Kidney (tissue), 14 donors: Measurements from ENCODE around the gene CGA. TPM values are rescaled to one million over a fixed set of nuclear protein-coding genes. Genes with fewer than 3 reads are reported as not detected.

Experiments
- DNase-seq, 5 donors: peaks; one replicate each; pipeline ENCODE4 v3.0.0-alpha.2; 2013 to 2020
- FAIRE-seq: peaks from 2 replicates; lab custom pipeline; 2012; peaks lifted over from hg19 to GRCh38; lab: Jason Lieb, UNC
- H3K27ac ChIP-seq, 2 donors: one replicate each; pipeline ENCODE4 v1.7.0; 2013; ENCODE audit warnings: low read depth in 2 of 2, low read length in 2 of 2, inconsistent platforms in 1 of 2
- H3K27me3 ChIP-seq: one replicate; pipeline ENCODE4 v1.7.1; 2013; ENCODE audit warnings: low read length, inconsistent platforms; ENCODE audit not compliant: control insufficient read depth, insufficient read depth
- H3K36me3 ChIP-seq, 3 donors: one replicate each; pipeline versions ENCODE4 v1.7.0 to v1.7.1; 2013; ENCODE audit warnings: low read length in 3 of 3, control low read depth in 1 of 3, inconsistent platforms in 1 of 3; ENCODE audit not compliant: insufficient read depth in 3 of 3, control insufficient read depth in 2 of 3
- H3K4me1 ChIP-seq, 3 donors: one replicate each; pipeline versions ENCODE4 v1.7.0 to v1.7.1; 2013; ENCODE audit warnings: low read length in 3 of 3, inconsistent platforms in 1 of 3, low read depth in 1 of 3; ENCODE audit not compliant: control insufficient read depth in 2 of 3, insufficient read depth in 2 of 3
- H3K4me3 ChIP-seq, 3 donors: one replicate each; pipeline versions ENCODE4 v1.7.0 to v1.8.1; 2013; ENCODE audit warnings: low read length in 3 of 3, control low read depth in 1 of 3, inconsistent platforms in 1 of 3
- H3K9ac ChIP-seq, 3 donors: one replicate each; pipeline versions ENCODE4 v1.7.0 to v1.7.1; 2013; ENCODE audit warnings: low read length in 3 of 3, control low read depth in 1 of 3, inconsistent platforms in 1 of 3
- H3K9me3 ChIP-seq, 3 donors: one replicate each; pipeline versions ENCODE4 v1.7.0 to v1.7.1; 2013; ENCODE audit warnings: low read length in 3 of 3, control low read depth in 1 of 3, inconsistent platforms in 1 of 3; ENCODE audit not compliant: control insufficient read depth in 2 of 3, insufficient read depth in 1 of 3
- intact Hi-C: fragments of 100-400 bp; cut with DNase I; formaldehyde crosslinking; loops from one replicate; pipeline ENCODE4 v1.11.1; 2022
- polyA plus RNA-seq: library from polyadenylated mRNA; stranded (reverse); fragments of 350-450 nt; fragmentation: Illumina TruSeq; extraction: RNeasy Lipid Tissue Mini Kit (QIAGEN cat#74804); gene quantifications from one replicate; pipeline ENCODE4 v1.2.3, GENCODE V29; 2014; ENCODE audit warnings: low read depth, low replicate concordance; ENCODE audit not compliant: insufficient read depth
- total RNA-seq: library from RNA; stranded (reverse); fragmentation: NEBNext Ultra II Directional; extraction: Animal tissue kit (Norgen Biotek cat#: 25700); gene quantifications from one replicate; pipeline ENCODE4 v1.2.1, GENCODE V29; 2021
- TF ChIP-seq, protein P1 (sequence below): IDR thresholded peaks from 3 replicates; pipeline ENCODE4 v1.5.1; 2012; ENCODE audit warnings: mild to moderate bottlenecking, moderate library complexity, borderline replicate concordance; ENCODE audit not compliant: insufficient read depth; ENCODE audit errors: extremely low read depth
- donor health status: control.
- donor health status: control.
- donor health status: control.
- donor health status: control.
- donor health status: control.
- donor health status: DM: yes; HTN: yes; CAD: no.
- donor health status: Normal renal cell carcinoma (clear cell type).

The CGA gene
- total and polyA plus RNA-seq, 2 donors from 2014 or later = 2.8 TPM; not detected in 1

DNA sequence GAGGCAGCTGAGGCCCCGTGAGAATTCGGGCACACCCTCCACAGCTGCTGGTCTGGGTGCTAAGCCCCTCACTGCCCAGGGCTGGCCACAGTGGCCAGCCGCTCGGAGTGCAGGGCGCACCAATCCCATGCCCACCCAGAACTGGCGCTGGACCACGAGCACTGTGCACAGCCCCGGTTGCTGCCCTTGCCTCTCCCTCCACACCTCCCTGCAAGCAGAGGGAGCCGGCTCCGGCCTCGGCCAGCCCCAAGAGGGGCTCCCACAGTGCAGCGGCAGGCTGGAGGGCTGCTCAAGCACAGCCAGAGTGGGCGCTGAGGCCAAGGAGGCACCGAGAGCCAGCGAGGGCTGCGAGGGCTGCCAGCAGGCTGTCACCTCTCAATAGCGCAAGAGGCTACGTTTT, 35.0 kb downstream of the CGA start:
- Histone ChIP-seq H3K9me3 (no peaks in the 10 kb centered on the region), H3K9ac (no peak overlapping the region), H3K4me3 (no peak overlapping the region), H3K4me1 (no peaks in the 10 kb centered on the region), H3K27me3 (no peaks in the 10 kb centered on the region), H3K36me3 (no peaks in the 10 kb centered on the region), H3K27ac (no peak overlapping the region)
- TF ChIP-seq, protein P1, sequence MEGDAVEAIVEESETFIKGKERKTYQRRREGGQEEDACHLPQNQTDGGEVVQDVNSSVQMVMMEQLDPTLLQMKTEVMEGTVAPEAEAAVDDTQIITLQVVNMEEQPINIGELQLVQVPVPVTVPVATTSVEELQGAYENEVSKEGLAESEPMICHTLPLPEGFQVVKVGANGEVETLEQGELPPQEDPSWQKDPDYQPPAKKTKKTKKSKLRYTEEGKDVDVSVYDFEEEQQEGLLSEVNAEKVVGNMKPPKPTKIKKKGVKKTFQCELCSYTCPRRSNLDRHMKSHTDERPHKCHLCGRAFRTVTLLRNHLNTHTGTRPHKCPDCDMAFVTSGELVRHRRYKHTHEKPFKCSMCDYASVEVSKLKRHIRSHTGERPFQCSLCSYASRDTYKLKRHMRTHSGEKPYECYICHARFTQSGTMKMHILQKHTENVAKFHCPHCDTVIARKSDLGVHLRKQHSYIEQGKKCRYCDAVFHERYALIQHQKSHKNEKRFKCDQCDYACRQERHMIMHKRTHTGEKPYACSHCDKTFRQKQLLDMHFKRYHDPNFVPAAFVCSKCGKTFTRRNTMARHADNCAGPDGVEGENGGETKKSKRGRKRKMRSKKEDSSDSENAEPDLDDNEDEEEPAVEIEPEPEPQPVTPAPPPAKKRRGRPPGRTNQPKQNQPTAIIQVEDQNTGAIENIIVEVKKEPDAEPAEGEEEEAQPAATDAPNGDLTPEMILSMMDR = no peak
- DNase-seq = peak in 1 of 5 donors; percentile 64
- FAIRE-seq = no peak
- intact Hi-C loops = no loop called here

DNA sequence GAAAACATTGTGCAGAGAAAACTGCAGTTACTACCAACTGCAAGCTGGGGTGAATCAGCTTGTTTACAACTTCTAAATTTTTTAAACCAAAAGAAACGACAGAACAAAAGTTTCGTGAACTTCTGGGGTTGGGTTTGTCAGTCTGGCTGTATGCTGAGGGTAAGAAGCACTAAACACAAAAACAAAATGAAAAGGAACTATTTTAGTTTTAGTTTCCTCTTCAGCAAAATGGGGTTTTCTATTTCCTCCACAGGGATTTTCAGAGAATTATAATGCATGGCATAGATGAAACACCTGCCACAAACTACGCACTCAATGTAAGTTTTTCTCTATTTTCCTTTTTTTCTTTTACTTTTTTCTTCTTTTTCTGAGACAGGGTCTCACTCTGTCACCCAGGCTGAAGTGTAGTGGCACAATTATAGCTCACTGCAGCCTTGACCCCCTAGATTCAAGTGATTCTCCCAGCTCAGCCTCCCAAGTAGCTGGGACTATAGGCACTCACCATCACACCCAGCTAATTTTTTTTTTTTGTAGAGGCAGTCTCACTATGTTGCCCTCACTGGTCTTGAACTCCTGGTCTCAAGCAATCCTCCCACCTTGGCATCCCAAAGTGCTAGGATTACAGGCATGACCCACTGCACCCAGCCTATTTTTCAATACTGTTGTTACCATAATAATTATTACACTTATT, 40.6 kb downstream of the CGA start:
- no peak overlapping the region for H3K9ac ChIP-seq
- H3K9me3 ChIP-seq = no peaks in the 10 kb centered on the region
- no peaks in the 10 kb centered on the region for H3K27me3 ChIP-seq
- H3K4me1 ChIP-seq = no peaks in the 10 kb centered on the region
- no peak for DNase-seq
- H3K27ac ChIP-seq = no peak overlapping the region
- FAIRE-seq = no peak
- no peak overlapping the region for H3K4me3 ChIP-seq
- intact Hi-C loops = no loop called here
- TF ChIP-seq, protein P1 = no peak
- H3K36me3 ChIP-seq = no peaks in the 10 kb centered on the region

DNA sequence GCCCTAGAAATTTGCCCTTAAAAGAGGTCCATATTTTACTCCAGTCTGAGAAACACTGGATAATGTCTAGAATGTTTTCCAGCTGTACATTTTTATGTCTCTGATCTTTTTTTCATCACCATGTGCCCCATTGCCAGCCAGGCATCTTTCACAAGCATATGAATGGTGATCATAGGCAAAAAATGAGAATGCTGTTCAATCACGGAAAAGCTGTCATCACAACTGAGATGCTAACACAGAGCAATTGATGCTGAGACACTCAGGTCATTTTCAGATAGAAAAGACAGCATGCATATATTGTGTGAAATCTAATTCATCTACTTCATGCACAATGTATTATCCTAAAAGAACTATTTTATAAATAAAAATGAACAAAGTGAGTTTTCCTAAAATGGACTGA, 41.6 kb downstream of the CGA start:
- Histone ChIP-seq H3K9ac (no peak overlapping the region), H3K9me3 (no peaks in the 10 kb centered on the region), H3K27ac (no peak overlapping the region), H3K4me3 (no peak overlapping the region), H3K27me3 (no peaks in the 10 kb centered on the region), H3K36me3 (no peaks in the 10 kb centered on the region), H3K4me1 (no peaks in the 10 kb centered on the region)
- TF ChIP-seq, protein P1 = no peak
- FAIRE-seq (no peak), DNase-seq (no peak)
- intact Hi-C loops = no loop called here
